Measurements from ENCODE around the gene EFCAB8. TPM values are rescaled to one million over a fixed set of nuclear protein-coding genes. Genes with fewer than 3 reads are reported as not detected.

The EFCAB8 gene
- total RNA-seq, 2 donors from 2014 or later: 0.32 to 1.8 TPM

DNA sequence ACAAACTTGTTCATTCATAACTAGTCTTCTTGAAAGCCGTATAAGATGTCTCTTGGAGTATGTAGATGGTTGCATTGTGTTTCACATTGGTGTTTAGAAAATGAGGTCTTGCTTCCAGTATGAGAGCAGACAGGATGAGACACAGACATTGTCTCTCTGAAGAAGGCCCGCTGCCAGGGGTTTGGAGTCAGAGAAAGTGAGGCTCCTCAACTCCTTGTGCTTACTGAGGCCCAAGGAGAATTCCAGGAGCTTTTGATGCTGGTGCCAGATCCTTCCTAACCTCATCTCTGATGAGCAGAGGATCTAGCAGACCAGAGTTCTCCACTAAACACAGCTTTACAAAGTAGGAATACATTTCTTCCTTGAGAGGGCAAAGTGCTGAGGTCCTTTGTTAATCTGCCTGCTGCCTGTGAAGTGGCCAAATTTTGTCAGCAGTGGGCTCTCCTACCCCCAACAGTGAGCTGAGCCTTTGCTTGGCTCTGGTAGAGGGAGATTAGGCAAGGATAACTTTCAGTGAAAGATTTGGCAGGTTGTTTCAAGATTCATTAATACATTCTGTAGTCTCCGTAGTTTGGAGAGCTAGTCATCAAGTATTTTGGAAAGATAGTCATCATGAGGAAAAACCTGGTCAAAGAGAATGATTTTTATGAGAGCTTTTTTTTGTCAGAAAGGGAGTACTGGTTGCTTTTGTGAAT is 29.3 kb upstream of the EFCAB8 start:
- Mint-ChIP-seq H3K4me3 (no peak overlapping the region), H3K4me1 (peaks cover 34% of the 10 kb centered on the region), H3K27me3 (no peaks in the 10 kb centered on the region), H3K27ac (peak overlapping the region; percentile 54), H3K36me3 (ENCODE audit: low read depth) (peaks cover 6% of the 10 kb centered on the region)
- no peak for DNase-seq
- no peaks in the 10 kb centered on the region for H3K9me3 ChIP-seq (ENCODE audit: control insufficient read depth, low read length, poor library complexity, severe bottlenecking)
- no peak for ATAC-seq

GRCh38 chr20:32830437-32830836 is 28.3 kb upstream of the EFCAB8 start:
- no peak for DNase-seq
- peaks cover 32% of the 10 kb centered on the region for H3K4me1 Mint-ChIP-seq
- H3K9me3 ChIP-seq (ENCODE audit: control insufficient read depth, low read length, poor library complexity, severe bottlenecking): no peaks in the 10 kb centered on the region
- H3K4me3 Mint-ChIP-seq: no peak overlapping the region
- ATAC-seq: no peak
- peaks cover 6% of the 10 kb centered on the region for H3K36me3 Mint-ChIP-seq (ENCODE audit: low read depth)
- no peaks in the 10 kb centered on the region for H3K27me3 Mint-ChIP-seq
- peak overlapping the region; percentile 54 for H3K27ac Mint-ChIP-seq

DNA sequence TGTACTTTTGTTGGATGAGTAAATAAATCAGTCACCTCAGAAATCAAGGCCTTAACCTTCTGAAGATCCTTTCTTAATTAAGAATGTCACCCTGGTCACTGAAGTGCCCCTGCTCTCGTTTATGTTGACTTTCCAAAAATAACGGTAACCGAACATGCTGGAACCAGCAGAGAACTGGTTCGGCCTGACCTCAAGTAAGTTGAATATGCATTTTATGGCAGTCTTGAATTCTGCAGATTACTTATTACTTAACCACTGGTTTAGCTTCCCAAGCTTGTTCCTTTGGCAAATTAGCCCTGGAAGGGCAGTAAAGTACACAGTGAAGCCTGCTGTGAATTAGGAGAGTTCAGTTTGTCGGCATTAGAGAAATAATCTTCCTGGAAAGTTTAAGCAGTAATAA is 26.7 kb upstream of the EFCAB8 start:
- peak overlapping the region; percentile 43 for H3K27ac Mint-ChIP-seq
- peaks cover 6% of the 10 kb centered on the region for H3K36me3 Mint-ChIP-seq (ENCODE audit: low read depth)
- no peaks in the 10 kb centered on the region for H3K9me3 ChIP-seq (ENCODE audit: control insufficient read depth, low read length, poor library complexity, severe bottlenecking)
- ATAC-seq (no peak), DNase-seq (no peak)
- peaks cover 32% of the 10 kb centered on the region for H3K4me1 Mint-ChIP-seq
- H3K27me3 Mint-ChIP-seq: no peaks in the 10 kb centered on the region
- H3K4me3 Mint-ChIP-seq: no peak overlapping the region

- Mint-ChIP-seq H3K27ac (peak overlapping the region; percentile 43), H3K4me3 (peak overlapping the region; percentile 69), H3K4me1 (peaks cover 35% of the 10 kb centered on the region), H3K27me3 (no peaks in the 10 kb centered on the region), H3K36me3 (ENCODE audit: low read depth) (peaks cover 6% of the 10 kb centered on the region)
- ATAC-seq (peak; percentile 74), DNase-seq (no peak)
- no peaks in the 10 kb centered on the region for H3K9me3 ChIP-seq (ENCODE audit: control insufficient read depth, low read length, poor library complexity, severe bottlenecking)
Measured at GRCh38 chr20:32832664-32833063, 26.1 kb upstream of the EFCAB8 start.

DNA sequence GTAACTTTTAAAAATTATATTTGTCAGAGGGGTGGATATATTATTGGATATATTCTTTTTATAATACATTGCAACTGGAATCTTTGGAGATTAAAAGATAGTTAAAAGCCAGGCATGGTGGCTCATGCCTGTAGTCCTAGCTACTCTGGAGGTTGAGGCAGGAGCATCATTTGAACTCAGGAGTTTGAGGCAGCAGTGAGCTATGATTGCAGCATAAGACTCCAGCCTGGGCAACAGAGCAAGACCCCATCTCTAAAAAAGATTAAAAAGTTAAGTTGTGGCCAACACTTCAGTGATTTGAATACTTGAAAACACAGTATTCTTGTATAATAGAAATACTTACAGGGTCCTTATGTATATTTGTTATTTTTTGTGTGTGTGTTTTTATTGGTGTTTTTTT is 23.8 kb upstream of the EFCAB8 start:
- Mint-ChIP-seq H3K27me3 (no peaks in the 10 kb centered on the region), H3K4me3 (no peak overlapping the region), H3K4me1 (peaks cover 33% of the 10 kb centered on the region), H3K27ac (peak overlapping the region; percentile 21), H3K36me3 (ENCODE audit: low read depth) (peaks cover 5% of the 10 kb centered on the region)
- ATAC-seq: no peak
- DNase-seq: no peak
- H3K9me3 ChIP-seq (ENCODE audit: control insufficient read depth, low read length, poor library complexity, severe bottlenecking): no peaks in the 10 kb centered on the region

DNA sequence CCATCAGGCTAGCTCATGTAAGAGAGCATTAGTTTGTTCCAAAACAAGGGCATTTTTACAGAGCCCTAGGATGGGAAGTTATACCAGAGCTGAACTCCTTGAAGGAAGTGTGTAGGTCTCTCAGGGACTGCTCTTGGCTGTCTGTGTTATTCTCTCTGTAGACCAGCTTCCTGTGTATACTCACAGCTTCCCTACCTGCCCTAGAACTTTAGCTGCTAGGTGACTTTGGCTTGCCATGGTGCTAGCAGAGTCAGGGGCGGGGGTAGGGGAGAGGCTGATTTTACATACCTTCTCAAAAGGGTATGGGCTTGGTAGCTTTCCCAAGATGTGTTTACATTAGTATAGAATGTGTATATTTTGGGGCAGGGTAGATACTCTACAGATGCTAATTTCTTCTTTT is 21.6 kb upstream of the EFCAB8 start:
- no peaks in the 10 kb centered on the region for H3K9me3 ChIP-seq (ENCODE audit: control insufficient read depth, low read length, poor library complexity, severe bottlenecking)
- Mint-ChIP-seq H3K36me3 (ENCODE audit: low read depth) (peaks cover 5% of the 10 kb centered on the region), H3K27ac (no peak overlapping the region), H3K4me1 (peaks cover 30% of the 10 kb centered on the region), H3K27me3 (no peaks in the 10 kb centered on the region), H3K4me3 (no peak overlapping the region)
- ATAC-seq (no peak), DNase-seq (no peak)

GRCh38 chr20:32839227-32839981 is 19.3 kb upstream of the EFCAB8 start:
- H3K9me3 ChIP-seq (ENCODE audit: control insufficient read depth, low read length, poor library complexity, severe bottlenecking): no peaks in the 10 kb centered on the region
- Mint-ChIP-seq H3K27ac (peak overlapping the region; percentile 80), H3K36me3 (ENCODE audit: low read depth) (peaks cover 5% of the 10 kb centered on the region), H3K27me3 (no peaks in the 10 kb centered on the region), H3K4me1 (peaks cover 33% of the 10 kb centered on the region), H3K4me3 (no peak overlapping the region)
- ATAC-seq (no peak), DNase-seq (no peak)

- peak overlapping the region; percentile 80 for H3K27ac Mint-ChIP-seq
- H3K27me3 Mint-ChIP-seq: no peaks in the 10 kb centered on the region
- no peak for DNase-seq
- no peak for ATAC-seq
- no peak overlapping the region for H3K4me3 Mint-ChIP-seq
- peaks cover 37% of the 10 kb centered on the region for H3K4me1 Mint-ChIP-seq
- H3K36me3 Mint-ChIP-seq (ENCODE audit: low read depth): peaks cover 7% of the 10 kb centered on the region
- H3K9me3 ChIP-seq (ENCODE audit: control insufficient read depth, low read length, poor library complexity, severe bottlenecking): no peaks in the 10 kb centered on the region
Measured at GRCh38 chr20:32839982-32840285, 18.8 kb upstream of the EFCAB8 start.

- no peak for DNase-seq
- Mint-ChIP-seq H3K4me3 (no peak overlapping the region), H3K27ac (no peak overlapping the region), H3K4me1 (peaks cover 34% of the 10 kb centered on the region), H3K36me3 (ENCODE audit: low read depth) (peaks cover 10% of the 10 kb centered on the region), H3K27me3 (no peaks in the 10 kb centered on the region)
- no peak for ATAC-seq
- H3K9me3 ChIP-seq (ENCODE audit: control insufficient read depth, low read length, poor library complexity, severe bottlenecking): no peaks in the 10 kb centered on the region
Measured at GRCh38 chr20:32841174-32841573, 17.5 kb upstream of the EFCAB8 start.

DNA sequence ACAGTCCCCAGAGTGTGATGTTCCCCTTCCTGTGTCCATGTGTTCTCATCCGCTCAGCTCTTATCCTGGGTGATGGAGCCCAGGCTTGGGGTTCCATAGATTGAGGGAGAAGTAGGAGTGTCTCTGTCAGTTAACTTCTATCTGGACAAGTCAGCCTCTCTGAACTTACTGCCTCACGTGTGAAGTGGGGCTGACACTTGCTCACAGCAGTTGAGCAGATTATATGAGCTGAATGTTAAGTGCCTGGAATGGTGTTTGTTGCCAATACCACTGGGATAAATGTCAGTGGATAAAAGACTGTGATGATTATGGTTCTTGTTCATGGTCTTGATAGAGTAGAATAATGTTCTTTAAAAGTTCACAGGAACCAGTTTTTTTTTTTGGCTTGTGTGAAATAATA is 17.1 kb upstream of the EFCAB8 start:
- ATAC-seq (no peak), DNase-seq (no peak)
- no peak overlapping the region for H3K4me3 Mint-ChIP-seq
- peaks cover 13% of the 10 kb centered on the region for H3K36me3 Mint-ChIP-seq (ENCODE audit: low read depth)
- H3K27ac Mint-ChIP-seq: no peak overlapping the region
- H3K27me3 Mint-ChIP-seq: no peaks in the 10 kb centered on the region
- no peaks in the 10 kb centered on the region for H3K9me3 ChIP-seq (ENCODE audit: control insufficient read depth, low read length, poor library complexity, severe bottlenecking)
- peaks cover 33% of the 10 kb centered on the region for H3K4me1 Mint-ChIP-seq

- Mint-ChIP-seq H3K36me3 (ENCODE audit: low read depth) (peaks cover 22% of the 10 kb centered on the region), H3K27ac (peak overlapping the region; percentile 57), H3K27me3 (no peaks in the 10 kb centered on the region), H3K4me1 (peaks cover 32% of the 10 kb centered on the region), H3K4me3 (no peak overlapping the region)
- H3K9me3 ChIP-seq (ENCODE audit: control insufficient read depth, low read length, poor library complexity, severe bottlenecking): no peaks in the 10 kb centered on the region
- ATAC-seq (no peak), DNase-seq (no peak)
Measured at GRCh38 chr20:32842688-32843524, 15.8 kb upstream of the EFCAB8 start.

- Mint-ChIP-seq H3K36me3 (ENCODE audit: low read depth) (peaks cover 22% of the 10 kb centered on the region), H3K4me3 (no peak overlapping the region), H3K4me1 (peaks cover 18% of the 10 kb centered on the region), H3K27me3 (no peaks in the 10 kb centered on the region), H3K27ac (peak overlapping the region; percentile 45)
- no peaks in the 10 kb centered on the region for H3K9me3 ChIP-seq (ENCODE audit: control insufficient read depth, low read length, poor library complexity, severe bottlenecking)
- DNase-seq (no peak), ATAC-seq (no peak)
Measured at GRCh38 chr20:32845786-32846185, 12.9 kb upstream of the EFCAB8 start.

- H3K27ac Mint-ChIP-seq: peak overlapping the region; percentile 45
- DNase-seq: no peak
- H3K9me3 ChIP-seq (ENCODE audit: control insufficient read depth, low read length, poor library complexity, severe bottlenecking): no peaks in the 10 kb centered on the region
- no peak for ATAC-seq
- no peak overlapping the region for H3K4me3 Mint-ChIP-seq
- peaks cover 12% of the 10 kb centered on the region for H3K4me1 Mint-ChIP-seq
- peaks cover 19% of the 10 kb centered on the region for H3K36me3 Mint-ChIP-seq (ENCODE audit: low read depth)
- H3K27me3 Mint-ChIP-seq: no peaks in the 10 kb centered on the region
Measured at GRCh38 chr20:32846852-32847251, 11.9 kb upstream of the EFCAB8 start.

Measured in T-helper 17 cell (primary cell).